ENCODE results near the gene CERS6. TPM values are rescaled to one million over a fixed set of nuclear protein-coding genes. Genes with fewer than 3 reads are reported as not detected.
A peak's percentile ranks its signal among the peaks of the same experiment; 100 is the strongest.

Gene CERS6
- total and polyA plus RNA-seq, 8 donors, result 3.2 to 18.0 (median 7.6) TPM

GRCh38 chr2:168702579-168702978 lies 246.5 kb downstream of the CERS6 start:
- intact Hi-C loops (cut with DNase I), result no loop called here
- no peak for ATAC-seq
- H3K9me3 ChIP-seq, result no peaks in the 10 kb centered on the region
- no peak for FAIRE-seq
- no peak overlapping the region for H3K27ac ChIP-seq
- H3K4me3 ChIP-seq, result no peak overlapping the region
- no peak for DNase-seq
- H3K27me3 ChIP-seq, result no peaks in the 10 kb centered on the region
- no peaks in the 10 kb centered on the region for H3K36me3 ChIP-seq
- WGBS, 2 donors, result 95 to 97% methylated on average over 2 of the region's 2 CpGs
- no peak for TF ChIP-seq CTCF (IDR thresholded peaks at IDR 0.05)
- H3K4me1 ChIP-seq, result peaks cover 0 to 14% (median 12%) of the 10 kb centered on the region in 3 donors

GRCh38 chr2:168703926-168704325 lies 247.9 kb downstream of the CERS6 start:
- 94 to 98% methylated on average over 5 of the region's 5 CpGs for WGBS, 2 donors
- H3K36me3 ChIP-seq, result no peaks in the 10 kb centered on the region
- H3K27ac ChIP-seq, result no peak overlapping the region
- DNase-seq (no peak), ATAC-seq (no peak), FAIRE-seq (no peak)
- TF ChIP-seq CTCF (IDR thresholded peaks at IDR 0.05), result no peak
- H3K9me3 ChIP-seq, result no peaks in the 10 kb centered on the region
- H3K4me3 ChIP-seq, result no peak overlapping the region
- H3K4me1 ChIP-seq, result peaks cover 0 to 14% (median 12%) of the 10 kb centered on the region in 3 donors
- H3K27me3 ChIP-seq, result no peaks in the 10 kb centered on the region
- intact Hi-C loops (cut with DNase I), result no loop called here

- intact Hi-C loops (cut with DNase I), result no loop called here
- Histone ChIP-seq H3K9me3 (no peaks in the 10 kb centered on the region), H3K27me3 (no peaks in the 10 kb centered on the region), H3K36me3 (no peaks in the 10 kb centered on the region), H3K27ac (no peak overlapping the region), H3K4me1 (peaks cover 0 to 14% (median 12%) of the 10 kb centered on the region in 3 donors), H3K4me3 (no peak overlapping the region)
- TF ChIP-seq CTCF (IDR thresholded peaks at IDR 0.05), result peak in 2 of 4 donors; percentile 13 to 17
- ATAC-seq, result peak; percentile 82 to 93 (median 89)
- 27 to 29% methylated on average over 2 of the region's 2 CpGs for WGBS, 2 donors
- DNase-seq, result peak in 2 of 6 donors; percentile 7 to 23
- no peak for FAIRE-seq
These were observed 249.7 kb downstream of the CERS6 start for GRCh38 chr2:168705534-168706470.

- intact Hi-C loops (cut with DNase I), result no loop called here
- no peak for DNase-seq
- Histone ChIP-seq H3K27me3 (no peaks in the 10 kb centered on the region), H3K9me3 (no peaks in the 10 kb centered on the region), H3K36me3 (no peaks in the 10 kb centered on the region), H3K27ac (no peak overlapping the region), H3K4me3 (no peak overlapping the region), H3K4me1 (peaks cover 0 to 14% (median 12%) of the 10 kb centered on the region in 3 donors)
- ATAC-seq, result no peak
- no peak for FAIRE-seq
- WGBS, 2 donors, result 92 to 94% methylated on average over 2 of the region's 2 CpGs
- TF ChIP-seq CTCF (IDR thresholded peaks at IDR 0.05), result no peak
These were observed 250.7 kb downstream of the CERS6 start for GRCh38 chr2:168706806-168707205.

GRCh38 chr2:168708080-168708479 lies 252.0 kb downstream of the CERS6 start:
- Histone ChIP-seq H3K27me3 (no peaks in the 10 kb centered on the region), H3K27ac (no peak overlapping the region), H3K36me3 (no peaks in the 10 kb centered on the region), H3K4me3 (no peak overlapping the region), H3K9me3 (no peaks in the 10 kb centered on the region), H3K4me1 (peaks cover 0 to 14% (median 12%) of the 10 kb centered on the region in 3 donors)
- DNase-seq, result no peak
- 79 to 80% methylated on average over 1 of the region's 1 CpG for WGBS, 2 donors
- no peak for FAIRE-seq
- intact Hi-C loops (cut with DNase I), result no loop called here
- no peak for TF ChIP-seq CTCF (IDR thresholded peaks at IDR 0.05)
- ATAC-seq, result no peak
